GM21529 (cell line): ENCODE results near the gene GNPAT.

ENCODE experiments used
- ATAC-seq: cut with Tn5 transposase; IDR thresholded peaks from one replicate; pipeline ENCODE4 v1.9.1; 2021; ENCODE audit not compliant: unreplicated experiment

GNPAT gene

GRCh38 chr1:231315887-231316286, 74.9 kb downstream of the GNPAT start:
- ATAC-seq = peak; percentile 91

- ATAC-seq = no peak
Measured at GRCh38 chr1:231317306-231318014, 76.4 kb downstream of the GNPAT start.

- ATAC-seq = no peak
Measured at GRCh38 chr1:231318015-231318355, 77.0 kb downstream of the GNPAT start.

GRCh38 chr1:231318568-231318967, 77.6 kb downstream of the GNPAT start:
- no peak for ATAC-seq

GRCh38 chr1:231319080-231319479, 78.1 kb downstream of the GNPAT start:
- ATAC-seq = no peak

- ATAC-seq = no peak
Measured at GRCh38 chr1:231322880-231323530, 82.0 kb downstream of the GNPAT start.

GRCh38 chr1:231324660-231325059, 83.6 kb downstream of the GNPAT start:
- no peak for ATAC-seq

GRCh38 chr1:231326248-231326647, 85.2 kb downstream of the GNPAT start:
- ATAC-seq = no peak
